Fibroblast of the aortic adventitia (primary cell): ENCODE data around the gene WSB1. TPM values are rescaled to one million over a fixed set of nuclear protein-coding genes. Genes with fewer than 3 reads are reported as not detected.

Experiments
- DNase-seq: peaks from one replicate; pipeline ENCODE4 v3.0.0-alpha.2; 2010; ENCODE audit warnings: low read depth
- H3K4me3 ChIP-seq: 2 replicates; pipeline ENCODE4 v1.5.1; 2011; ENCODE audit warnings: low read depth, mild to moderate bottlenecking, control low read depth, low read length, moderate library complexity
- total RNA-seq: library from RNA; depleted of rRNA; stranded (reverse); fragments of >200 nt; gene quantifications from 2 replicates; pipeline ENCODE4 v1.2.3, GENCODE V29; 2012; ENCODE audit warnings: low replicate concordance
- TF ChIP-seq, protein P1 (sequence below): IDR thresholded peaks from 2 replicates; pipeline ENCODE4 v1.5.1; 2011; ENCODE audit warnings: mild to moderate bottlenecking, low read length, control low read depth, inconsistent platforms; ENCODE audit not compliant: insufficient read depth

The WSB1 gene
- total RNA-seq, 1 donor, result 99.0 TPM

DNA sequence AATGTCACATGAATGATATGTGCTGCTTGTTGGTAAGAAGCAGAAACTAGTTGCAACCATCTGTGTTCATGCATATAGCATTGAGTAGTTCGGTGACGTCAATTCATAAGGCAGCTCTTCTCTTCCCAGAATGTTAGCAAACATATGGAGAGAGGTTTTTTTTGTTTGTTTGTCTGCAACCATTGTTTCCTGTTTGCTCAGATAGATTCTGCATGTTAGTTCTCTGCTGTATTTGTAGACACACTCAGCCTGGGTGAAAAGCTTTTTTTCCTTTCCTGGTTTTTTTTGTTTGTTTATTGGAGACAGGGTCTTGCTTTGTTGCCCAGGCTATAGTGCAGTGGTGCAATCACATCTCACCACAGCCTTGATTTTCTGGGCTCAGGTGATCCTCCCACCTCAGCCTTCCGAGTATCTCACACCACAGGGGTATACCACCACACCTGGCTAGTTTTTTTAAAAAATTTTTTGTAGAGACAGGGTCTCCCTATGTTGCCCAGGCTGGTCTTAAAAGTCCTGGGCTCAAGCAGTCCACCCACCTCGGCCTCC, 16.7 kb downstream of the WSB1 start:
- no peak overlapping the region for H3K4me3 ChIP-seq
- no peak for DNase-seq
- TF ChIP-seq, protein P1, sequence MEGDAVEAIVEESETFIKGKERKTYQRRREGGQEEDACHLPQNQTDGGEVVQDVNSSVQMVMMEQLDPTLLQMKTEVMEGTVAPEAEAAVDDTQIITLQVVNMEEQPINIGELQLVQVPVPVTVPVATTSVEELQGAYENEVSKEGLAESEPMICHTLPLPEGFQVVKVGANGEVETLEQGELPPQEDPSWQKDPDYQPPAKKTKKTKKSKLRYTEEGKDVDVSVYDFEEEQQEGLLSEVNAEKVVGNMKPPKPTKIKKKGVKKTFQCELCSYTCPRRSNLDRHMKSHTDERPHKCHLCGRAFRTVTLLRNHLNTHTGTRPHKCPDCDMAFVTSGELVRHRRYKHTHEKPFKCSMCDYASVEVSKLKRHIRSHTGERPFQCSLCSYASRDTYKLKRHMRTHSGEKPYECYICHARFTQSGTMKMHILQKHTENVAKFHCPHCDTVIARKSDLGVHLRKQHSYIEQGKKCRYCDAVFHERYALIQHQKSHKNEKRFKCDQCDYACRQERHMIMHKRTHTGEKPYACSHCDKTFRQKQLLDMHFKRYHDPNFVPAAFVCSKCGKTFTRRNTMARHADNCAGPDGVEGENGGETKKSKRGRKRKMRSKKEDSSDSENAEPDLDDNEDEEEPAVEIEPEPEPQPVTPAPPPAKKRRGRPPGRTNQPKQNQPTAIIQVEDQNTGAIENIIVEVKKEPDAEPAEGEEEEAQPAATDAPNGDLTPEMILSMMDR, result no peak

DNA sequence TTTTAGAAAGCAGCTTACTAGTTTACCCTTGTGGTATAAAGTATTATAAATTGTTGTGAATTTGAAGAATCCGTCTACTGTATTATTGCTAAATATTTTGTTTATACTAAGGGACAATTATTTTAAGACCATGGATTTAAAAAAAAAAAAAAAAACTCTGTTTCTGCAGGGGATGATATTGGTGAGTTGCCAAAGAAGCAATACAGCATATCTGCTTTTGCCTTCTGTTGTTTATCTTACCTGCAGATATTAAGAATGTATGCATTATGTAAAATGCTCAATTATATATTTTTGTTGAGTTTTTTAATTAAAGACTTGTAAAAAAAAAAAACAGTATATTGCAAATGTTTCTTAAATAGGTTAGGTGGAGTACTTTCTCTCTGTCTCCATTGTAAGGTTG, 19.4 kb downstream of the WSB1 start:
- DNase-seq, result no peak
- TF ChIP-seq, protein P1, result no peak
- H3K4me3 ChIP-seq, result no peak overlapping the region

DNA sequence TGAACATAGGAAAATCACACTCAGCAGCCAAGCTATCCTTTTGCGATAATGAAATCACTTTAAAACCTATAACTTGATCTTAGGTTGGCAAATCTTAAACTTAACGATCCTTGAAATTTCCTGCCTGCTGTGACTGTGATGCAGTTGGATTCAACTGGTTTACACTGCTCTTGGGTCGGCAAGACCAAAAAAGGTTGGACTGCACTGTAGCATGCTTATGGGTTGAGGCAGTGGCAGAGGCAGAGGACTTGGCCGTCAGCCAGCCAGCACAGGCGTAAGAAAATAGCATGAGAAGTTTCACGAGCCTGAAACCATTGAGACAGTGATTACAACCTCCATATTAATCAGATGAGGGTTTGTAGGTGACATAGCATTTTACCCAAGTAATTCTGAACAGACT, 21.4 kb downstream of the WSB1 start:
- no peak overlapping the region for H3K4me3 ChIP-seq
- TF ChIP-seq, protein P1, result no peak
- DNase-seq, result peak; percentile 94

DNA sequence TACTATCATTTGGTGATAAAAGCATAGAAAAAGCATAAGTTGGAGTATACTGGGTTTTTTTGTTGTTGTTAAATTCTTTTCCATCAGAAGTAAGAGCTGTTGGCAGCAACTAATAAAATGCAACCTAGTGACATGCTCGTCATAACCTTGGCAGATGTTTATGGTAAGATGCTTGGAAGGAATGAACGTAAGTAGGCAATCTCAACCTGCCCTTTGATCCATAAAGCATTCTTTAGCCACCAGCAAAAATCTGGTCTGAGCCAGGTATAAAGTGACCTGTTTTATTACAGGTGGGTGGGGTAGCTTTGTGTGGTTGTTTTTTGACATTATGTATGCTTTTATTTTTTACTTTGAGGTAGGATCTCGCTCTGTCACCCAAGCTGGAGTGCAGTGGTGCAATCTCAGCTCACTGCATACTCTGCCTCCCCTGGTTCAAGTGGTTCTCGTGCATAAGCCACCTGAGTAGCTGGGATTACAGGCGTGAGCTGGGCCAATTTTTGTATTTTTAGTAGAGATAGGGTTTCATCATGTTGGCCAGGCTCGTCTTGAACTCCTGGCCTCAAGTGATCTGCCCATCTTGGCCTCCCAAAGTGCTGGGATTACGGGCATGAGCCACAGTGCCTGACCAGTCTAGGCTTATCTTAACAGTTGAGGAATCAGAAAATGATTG, 22.0 kb downstream of the WSB1 start:
- DNase-seq, result no peak
- TF ChIP-seq, protein P1, result no peak

DNA sequence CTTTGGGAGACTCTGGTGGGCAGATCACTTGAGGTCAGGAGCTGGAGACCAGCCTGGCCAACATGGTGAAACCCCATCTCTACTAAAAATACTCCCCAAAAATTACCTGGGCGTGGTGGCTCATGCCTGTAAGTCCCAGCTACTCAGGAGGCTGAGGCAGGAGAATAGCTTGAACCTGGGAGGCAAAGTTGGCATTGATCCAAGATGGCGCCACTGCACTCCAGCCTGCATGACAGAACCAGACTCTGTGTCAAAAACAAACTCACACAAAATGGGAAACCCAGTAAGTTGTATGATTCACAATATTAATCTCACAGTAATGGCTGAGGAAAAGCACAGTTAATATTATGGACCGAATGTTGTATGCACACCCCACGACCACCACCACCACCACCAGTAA, 24.3 kb downstream of the WSB1 start:
- no peak for DNase-seq
- TF ChIP-seq, protein P1, result no peak
- H3K4me3 ChIP-seq, result no peak overlapping the region

More for the DNA sequence above, 22.0 kb downstream of the WSB1 start:
- H3K4me3 ChIP-seq, result no peak overlapping the region

DNA sequence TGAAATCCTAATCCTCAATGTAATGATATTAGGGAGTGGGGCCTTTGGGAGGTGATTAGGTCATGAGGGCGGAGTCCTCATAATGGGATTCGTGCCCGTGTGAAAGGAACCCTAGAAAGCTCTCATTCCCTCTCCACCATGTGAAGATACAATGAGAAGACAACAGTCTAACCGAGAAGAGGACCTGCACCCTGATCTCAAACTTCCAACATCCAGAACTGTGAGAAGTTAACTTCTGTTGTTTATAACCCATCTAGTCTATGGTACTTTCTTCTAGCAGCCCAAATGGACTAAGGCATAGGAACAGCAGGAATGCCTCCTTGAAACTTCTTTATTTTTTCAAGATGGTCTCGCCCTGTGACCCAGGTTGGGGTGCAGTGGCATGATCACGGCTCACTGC, 24.7 kb downstream of the WSB1 start:
- no peak for DNase-seq
- H3K4me3 ChIP-seq, result no peak overlapping the region
- TF ChIP-seq, protein P1, result no peak
